CD4-positive, alpha-beta T cell treated with Interleukin-2 at 100 ng/mL for 4 hours (primary cell): Measurements from ENCODE around the gene UQCC5.

ENCODE experiments used
- DNase-seq: peaks from one replicate; pipeline ENCODE4 v3.0.0-alpha.2; 2020; ENCODE audit warnings: low spot score

The UQCC5 gene

GRCh38 chr3:52534281-52535183 lies 1.9 kb upstream of the UQCC5 start:
- DNase-seq, result no peak

GRCh38 chr3:52535411-52536111 lies 844 bp upstream of the UQCC5 start:
- no peak for DNase-seq

GRCh38 chr3:52536112-52536368 lies 365 bp upstream of the UQCC5 start:
- no peak for DNase-seq

- DNase-seq, result no peak
These were observed 788 bp downstream of the UQCC5 start for GRCh38 chr3:52537165-52537620.

- no peak for DNase-seq
These were observed 1.5 kb downstream of the UQCC5 start for GRCh38 chr3:52537726-52538421.

- DNase-seq, result no peak
These were observed 2.7 kb downstream of the UQCC5 start for GRCh38 chr3:52539010-52539653.

GRCh38 chr3:52541050-52541449 lies 4.6 kb downstream of the UQCC5 start:
- DNase-seq, result no peak

- no peak for DNase-seq
These were observed 8.5 kb downstream of the UQCC5 start for GRCh38 chr3:52544937-52545336.

GRCh38 chr3:52546111-52546901 lies 9.9 kb downstream of the UQCC5 start:
- no peak for DNase-seq

- DNase-seq, result no peak
These were observed 10.7 kb downstream of the UQCC5 start for GRCh38 chr3:52547143-52547542.

- DNase-seq, result no peak
These were observed 14.7 kb downstream of the UQCC5 start for GRCh38 chr3:52551118-52551517.

GRCh38 chr3:52552089-52552488 lies 15.7 kb downstream of the UQCC5 start:
- no peak for DNase-seq

GRCh38 chr3:52554026-52554755 lies 17.8 kb downstream of the UQCC5 start:
- DNase-seq, result no peak

- no peak for DNase-seq
These were observed 18.7 kb downstream of the UQCC5 start for GRCh38 chr3:52555056-52555455.

GRCh38 chr3:52557011-52557960 lies 20.9 kb downstream of the UQCC5 start:
- DNase-seq, result no peak

- no peak for DNase-seq
These were observed 22.0 kb downstream of the UQCC5 start for GRCh38 chr3:52558436-52558835.

- no peak for DNase-seq
These were observed 24.8 kb downstream of the UQCC5 start for GRCh38 chr3:52561028-52561747.

GRCh38 chr3:52563984-52564383 lies 27.6 kb downstream of the UQCC5 start:
- no peak for DNase-seq

- no peak for DNase-seq
These were observed 31.7 kb downstream of the UQCC5 start for GRCh38 chr3:52568069-52568468.
